ENCODE measurements around the gene RABGAP1L.
A peak's percentile ranks its signal among the peaks of the same experiment; 100 is the strongest.

The RABGAP1L gene

DNA sequence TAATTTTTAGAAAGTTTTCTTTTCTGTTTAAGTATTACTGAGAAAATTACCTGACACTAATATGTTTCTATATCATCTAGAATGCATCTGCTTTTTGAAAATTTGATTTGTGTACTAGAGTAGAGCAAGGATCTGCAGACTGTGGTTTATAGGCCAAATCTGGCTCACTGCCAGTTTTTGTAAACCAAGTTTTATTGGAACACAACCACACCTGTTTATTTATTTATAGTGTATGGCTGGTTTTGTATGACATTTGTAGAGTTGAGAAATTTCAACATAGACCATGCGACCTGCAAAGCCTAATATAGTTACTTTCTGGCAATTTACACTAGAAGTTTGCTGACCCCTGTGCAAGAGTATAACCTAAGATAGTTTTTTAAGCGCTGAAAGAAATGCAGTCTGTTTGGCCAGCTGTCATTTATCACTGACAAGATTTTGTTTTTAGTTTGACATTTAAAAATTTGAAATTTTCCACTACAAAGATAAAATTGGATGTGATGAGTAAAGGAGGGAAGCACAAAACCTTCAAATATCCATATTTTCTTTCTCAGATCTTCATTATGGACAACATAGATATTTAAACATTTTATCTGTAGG is 804.3 kb downstream of the RABGAP1L start:
- TF ChIP-seq EZH2phosphoT487 (conservative IDR thresholded peaks at IDR 0.05; ENCODE audit: low read length) = no peak
- TF ChIP-seq, protein P1, sequence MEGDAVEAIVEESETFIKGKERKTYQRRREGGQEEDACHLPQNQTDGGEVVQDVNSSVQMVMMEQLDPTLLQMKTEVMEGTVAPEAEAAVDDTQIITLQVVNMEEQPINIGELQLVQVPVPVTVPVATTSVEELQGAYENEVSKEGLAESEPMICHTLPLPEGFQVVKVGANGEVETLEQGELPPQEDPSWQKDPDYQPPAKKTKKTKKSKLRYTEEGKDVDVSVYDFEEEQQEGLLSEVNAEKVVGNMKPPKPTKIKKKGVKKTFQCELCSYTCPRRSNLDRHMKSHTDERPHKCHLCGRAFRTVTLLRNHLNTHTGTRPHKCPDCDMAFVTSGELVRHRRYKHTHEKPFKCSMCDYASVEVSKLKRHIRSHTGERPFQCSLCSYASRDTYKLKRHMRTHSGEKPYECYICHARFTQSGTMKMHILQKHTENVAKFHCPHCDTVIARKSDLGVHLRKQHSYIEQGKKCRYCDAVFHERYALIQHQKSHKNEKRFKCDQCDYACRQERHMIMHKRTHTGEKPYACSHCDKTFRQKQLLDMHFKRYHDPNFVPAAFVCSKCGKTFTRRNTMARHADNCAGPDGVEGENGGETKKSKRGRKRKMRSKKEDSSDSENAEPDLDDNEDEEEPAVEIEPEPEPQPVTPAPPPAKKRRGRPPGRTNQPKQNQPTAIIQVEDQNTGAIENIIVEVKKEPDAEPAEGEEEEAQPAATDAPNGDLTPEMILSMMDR (IDR thresholded peaks at IDR 0.05; ENCODE audit: insufficient read depth, low read length, poor library complexity, severe bottlenecking) = no peak
- Histone ChIP-seq H3K36me3 (ENCODE audit: low read length) (peaks cover 25% of the 10 kb centered on the region; the same call in 1 of the 2 replicates), H3F3A (ENCODE audit: insufficient read depth) (peaks cover 36% of the 10 kb centered on the region), H3K27ac (ENCODE audit: low read depth, low read length) (peak overlapping the region; percentile 47), H2AFZ (ENCODE audit: low read depth, low read length, severe bottlenecking) (no peak overlapping the region), H3K9ac (ENCODE audit: low read length) (0 out of 2 replicates have a peak overlapping the region, but pooled peaks have one; percentile 7), H3K9me3 (ENCODE audit: insufficient read depth, low read length) (no peaks in the 10 kb centered on the region), H3K27me3 (ENCODE audit: low read length) (no peaks in the 10 kb centered on the region), H3K4me2 (ENCODE audit: low read depth, low read length, poor library complexity, severe bottlenecking) (peak overlapping the region; percentile 41), H3K4me3 (ENCODE audit: insufficient read depth, low read length, poor library complexity, severe bottlenecking) (no peak overlapping the region), H3K9me2 (replicated peaks; ENCODE audit: insufficient read depth, low read length) (no peaks in the 10 kb centered on the region), H3K79me2 (ENCODE audit: insufficient read depth, low read length) (no peaks in the 10 kb centered on the region), H4K20me1 (ENCODE audit: low read depth, low read length) (no peaks in the 10 kb centered on the region)

DNA sequence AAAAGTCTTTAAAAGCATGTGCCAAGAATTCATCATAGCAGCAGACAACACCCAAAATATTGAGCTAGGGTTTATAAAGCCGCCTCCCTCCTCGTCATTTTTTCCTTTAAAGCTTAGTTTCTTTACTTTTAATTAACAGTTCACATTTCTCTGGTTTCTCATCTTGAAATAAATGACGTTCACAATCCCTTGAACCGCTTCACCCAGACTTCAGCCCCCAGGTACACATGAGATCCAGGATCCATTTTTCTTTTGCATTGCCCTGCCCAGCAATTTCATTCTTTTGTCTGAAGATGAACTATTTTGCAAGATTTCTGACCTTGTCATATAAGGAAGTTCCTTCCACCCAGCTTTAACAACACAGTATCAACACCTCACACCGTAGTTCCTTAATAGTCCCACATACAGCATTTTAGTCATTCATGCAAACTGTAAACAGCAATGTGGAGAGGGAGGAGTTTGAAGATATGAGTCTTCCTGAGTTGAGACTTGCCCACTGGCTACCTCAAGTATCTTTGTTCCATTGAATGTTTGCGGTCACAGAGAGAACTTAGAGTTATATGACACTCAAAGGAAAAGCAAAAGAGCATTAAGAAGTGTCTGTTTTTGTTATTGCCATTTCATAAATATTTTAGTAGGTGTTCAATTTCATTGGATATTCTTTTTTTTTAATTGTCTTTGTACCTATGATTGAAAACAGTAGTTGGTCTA is 805.1 kb downstream of the RABGAP1L start:
- peak overlapping the region; percentile 7; the same call in 1 of the 2 replicates for H3K9ac ChIP-seq (ENCODE audit: low read length)
- TF ChIP-seq EZH2phosphoT487 (conservative IDR thresholded peaks at IDR 0.05; ENCODE audit: low read length) = no peak
- TF ChIP-seq, protein P1 (IDR thresholded peaks at IDR 0.05; ENCODE audit: insufficient read depth, low read length, poor library complexity, severe bottlenecking) = no peak
- H3K27ac ChIP-seq (ENCODE audit: low read depth, low read length) = peak overlapping the region; percentile 47
- no peaks in the 10 kb centered on the region for H3K79me2 ChIP-seq (ENCODE audit: insufficient read depth, low read length)
- H3K9me3 ChIP-seq (ENCODE audit: insufficient read depth, low read length) = no peaks in the 10 kb centered on the region
- H3K27me3 ChIP-seq (ENCODE audit: low read length) = no peaks in the 10 kb centered on the region
- no peaks in the 10 kb centered on the region for H4K20me1 ChIP-seq (ENCODE audit: low read depth, low read length)
- H3F3A ChIP-seq (ENCODE audit: insufficient read depth) = peaks cover 38% of the 10 kb centered on the region
- peaks cover 18% of the 10 kb centered on the region; the same call in 1 of the 2 replicates for H3K36me3 ChIP-seq (ENCODE audit: low read length)
- no peaks in the 10 kb centered on the region for H3K9me2 ChIP-seq (replicated peaks; ENCODE audit: insufficient read depth, low read length)
- H3K4me2 ChIP-seq (ENCODE audit: low read depth, low read length, poor library complexity, severe bottlenecking) = peak overlapping the region; percentile 41
- no peak overlapping the region for H2AFZ ChIP-seq (ENCODE audit: low read depth, low read length, severe bottlenecking)
- no peak overlapping the region for H3K4me3 ChIP-seq (ENCODE audit: insufficient read depth, low read length, poor library complexity, severe bottlenecking)

DNA sequence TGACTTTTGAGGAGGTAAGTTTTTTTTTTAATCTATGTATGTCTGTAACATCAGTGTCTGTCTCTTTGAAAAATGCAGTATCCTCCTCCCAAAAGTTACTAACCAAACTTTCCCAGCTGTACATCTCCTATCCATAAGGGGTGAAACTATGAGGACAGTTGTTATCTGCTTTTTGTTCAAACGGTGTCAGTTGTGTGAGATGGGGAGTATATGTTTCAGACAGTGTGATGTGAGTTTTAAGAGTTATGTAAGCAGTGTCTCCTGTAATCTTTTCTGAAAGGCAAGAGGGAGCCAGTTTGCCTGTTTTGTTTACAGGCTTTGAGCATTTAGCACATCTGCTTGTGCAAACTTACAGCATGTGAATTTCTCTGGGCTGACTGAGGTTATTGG is 805.6 kb downstream of the RABGAP1L start:
- Histone ChIP-seq H3K36me3 (ENCODE audit: low read length) (peaks cover 13% of the 10 kb centered on the region; the same call in 1 of the 2 replicates), H3K27ac (ENCODE audit: low read depth, low read length) (peak overlapping the region; percentile 22), H3K9me2 (replicated peaks; ENCODE audit: insufficient read depth, low read length) (no peaks in the 10 kb centered on the region), H3F3A (ENCODE audit: insufficient read depth) (peaks cover 33% of the 10 kb centered on the region), H4K20me1 (ENCODE audit: low read depth, low read length) (no peaks in the 10 kb centered on the region), H3K9ac (ENCODE audit: low read length) (no peak overlapping the region), H3K79me2 (ENCODE audit: insufficient read depth, low read length) (no peaks in the 10 kb centered on the region), H3K4me2 (ENCODE audit: low read depth, low read length, poor library complexity, severe bottlenecking) (peak overlapping the region; percentile 41), H3K27me3 (ENCODE audit: low read length) (no peaks in the 10 kb centered on the region), H2AFZ (ENCODE audit: low read depth, low read length, severe bottlenecking) (no peak overlapping the region), H3K9me3 (ENCODE audit: insufficient read depth, low read length) (no peaks in the 10 kb centered on the region), H3K4me3 (ENCODE audit: insufficient read depth, low read length, poor library complexity, severe bottlenecking) (no peak overlapping the region)
- TF ChIP-seq, protein P1 (IDR thresholded peaks at IDR 0.05; ENCODE audit: insufficient read depth, low read length, poor library complexity, severe bottlenecking) = no peak
- TF ChIP-seq EZH2phosphoT487 (conservative IDR thresholded peaks at IDR 0.05; ENCODE audit: low read length) = no peak
